Fibroblast of mammary gland (primary cell): ENCODE measurements around the gene FAM180B.
A peak's percentile ranks its signal among the peaks of the same experiment; 100 is the strongest.

ENCODE experiments used
- DNase-seq: peaks from one replicate; pipeline ENCODE4 v3.0.0-alpha.2; 2010; ENCODE audit warnings: low read depth
- H3K4me3 ChIP-seq: 2 replicates; pipeline ENCODE4 v1.5.1; 2011; ENCODE audit warnings: low read depth, mild to moderate bottlenecking, low read length, moderate library complexity; ENCODE audit not compliant: control insufficient read depth
- CTCF ChIP-seq: conservative IDR thresholded peaks from 2 replicates; pipeline ENCODE4 v1.5.1; 2011; ENCODE audit warnings: low read depth, low read length, inconsistent platforms; ENCODE audit not compliant: control insufficient read depth, insufficient read depth

FAM180B gene

DNA sequence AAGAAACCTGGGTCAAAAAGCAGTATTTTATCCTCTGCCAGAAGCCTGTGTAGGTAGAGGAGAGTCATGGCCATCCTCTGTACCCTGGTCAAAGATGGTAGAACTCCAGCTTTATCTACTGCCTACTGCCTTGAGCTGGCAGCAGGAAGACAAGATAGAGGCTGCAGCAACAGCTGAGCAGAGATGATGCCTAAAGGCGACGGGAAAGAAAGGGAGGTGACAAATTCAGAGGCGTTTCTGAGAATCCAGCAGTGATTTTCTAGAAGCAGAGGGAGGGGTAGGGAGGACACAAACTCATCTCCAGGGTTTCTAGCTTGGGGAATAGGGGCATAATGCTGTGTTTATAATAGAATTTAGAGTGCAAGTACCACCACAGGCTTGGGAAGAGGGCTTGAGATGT lies 23.2 kb downstream of the FAM180B start:
- DNase-seq, result no peak
- no peak overlapping the region for H3K4me3 ChIP-seq
- TF ChIP-seq CTCF, result no peak

DNA sequence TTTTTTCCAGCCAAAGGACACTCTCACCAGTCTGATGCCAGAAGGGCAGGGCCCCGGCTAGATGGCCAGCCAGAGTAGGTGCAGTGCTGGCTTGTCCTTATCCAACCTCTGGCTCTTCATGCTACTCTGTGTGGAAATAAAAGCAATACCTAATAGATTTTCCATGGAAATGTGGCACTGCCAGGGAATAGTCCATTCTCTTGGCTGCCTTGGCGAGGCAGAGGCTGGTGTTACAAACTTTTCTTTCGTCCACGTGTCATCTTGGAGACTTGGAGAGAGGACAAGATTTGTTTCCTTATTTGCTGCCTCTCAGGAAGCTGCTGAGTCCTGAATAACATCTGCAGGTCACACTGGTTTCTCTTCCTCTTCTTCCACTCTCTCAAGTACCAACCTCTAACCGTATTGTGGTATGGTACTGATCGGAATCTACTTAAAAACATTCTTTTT lies 24.9 kb downstream of the FAM180B start:
- no peak for TF ChIP-seq CTCF
- DNase-seq, result no peak
- no peak overlapping the region for H3K4me3 ChIP-seq

GRCh38 chr11:47615249-47615648 lies 28.8 kb downstream of the FAM180B start:
- no peak overlapping the region for H3K4me3 ChIP-seq
- no peak for DNase-seq
- TF ChIP-seq CTCF, result no peak

- no peak overlapping the region for H3K4me3 ChIP-seq
- peak; percentile 85 for DNase-seq
- peak; percentile 99 for TF ChIP-seq CTCF
Observed at GRCh38 chr11:47616726-47617416, 30.4 kb downstream of the FAM180B start.

DNA sequence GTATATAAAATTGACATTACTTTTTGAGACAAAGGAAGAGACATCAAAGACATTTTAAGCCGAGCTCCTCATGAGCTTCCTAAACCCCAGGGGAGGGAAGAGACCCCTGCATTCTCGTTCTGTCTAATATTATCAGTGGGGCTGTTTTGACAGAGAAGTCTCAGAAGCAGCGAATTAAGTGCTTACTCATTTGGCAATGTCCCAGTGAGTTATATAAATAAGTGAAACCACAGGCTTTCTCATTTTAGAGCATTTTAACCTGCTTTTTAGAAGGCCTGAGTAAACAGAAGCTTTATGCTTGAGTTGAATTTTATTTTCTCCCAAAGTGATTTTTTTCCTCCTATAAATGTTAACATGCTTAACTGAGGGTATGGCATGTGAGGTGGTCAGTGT lies 30.9 kb downstream of the FAM180B start:
- TF ChIP-seq CTCF, result no peak
- peak; percentile 70 for DNase-seq
- no peak overlapping the region for H3K4me3 ChIP-seq

DNA sequence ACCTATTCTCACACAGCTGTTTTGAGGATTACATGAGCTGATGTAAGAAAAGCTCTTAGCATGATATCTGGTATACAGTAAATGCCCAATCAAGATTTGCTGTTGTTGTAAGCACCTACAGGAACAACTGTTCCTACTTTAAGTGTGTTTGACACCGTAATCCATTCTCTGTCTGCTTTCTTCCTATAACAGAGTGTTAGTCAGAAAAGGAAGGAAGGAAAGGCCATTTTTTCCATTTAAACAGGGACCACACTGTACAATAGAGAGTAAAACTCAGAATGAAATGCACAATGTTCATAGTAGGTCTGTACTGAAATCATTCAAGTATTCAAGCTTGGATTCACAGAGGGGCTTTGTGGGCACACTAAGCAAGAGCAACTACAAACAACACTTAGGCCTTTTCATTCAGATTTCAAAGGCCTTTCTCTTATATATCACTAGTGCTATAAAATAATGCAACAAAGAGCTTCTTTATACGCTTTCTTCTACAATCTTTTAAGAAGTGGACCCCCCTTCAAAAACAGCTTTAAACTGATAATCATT lies 34.4 kb downstream of the FAM180B start:
- TF ChIP-seq CTCF, result no peak

GRCh38 chr11:47626234-47626633 lies 39.8 kb downstream of the FAM180B start:
- no peak for DNase-seq
- TF ChIP-seq CTCF, result no peak
- H3K4me3 ChIP-seq, result no peak overlapping the region

More for the DNA sequence above, 34.4 kb downstream of the FAM180B start:
- no peak for DNase-seq
- H3K4me3 ChIP-seq, result no peak overlapping the region
